HL-60 (cell line): ENCODE data around the gene COL6A3.

ENCODE experiments used
- GABPA ChIP-seq: IDR thresholded peaks from 2 replicates; pipeline ENCODE4 v1.6.1; 2012; ENCODE audit warnings: low read depth
- POLR2AphosphoS5 ChIP-seq: IDR thresholded peaks from 2 replicates; pipeline ENCODE4 v1.6.1; 2012; ENCODE audit warnings: low read depth
- TF ChIP-seq, protein P1 (sequence below): IDR thresholded peaks from one replicate; pipeline ENCODE4 v1.5.1; 2011; ENCODE audit warnings: low read length, control low read depth, inconsistent platforms; ENCODE audit not compliant: insufficient read depth
- TF ChIP-seq, protein P2 (sequence below): IDR thresholded peaks from 2 replicates; pipeline ENCODE4 v1.6.1; 2012; ENCODE audit warnings: low read depth; ENCODE audit not compliant: insufficient replicate concordance

DNA sequence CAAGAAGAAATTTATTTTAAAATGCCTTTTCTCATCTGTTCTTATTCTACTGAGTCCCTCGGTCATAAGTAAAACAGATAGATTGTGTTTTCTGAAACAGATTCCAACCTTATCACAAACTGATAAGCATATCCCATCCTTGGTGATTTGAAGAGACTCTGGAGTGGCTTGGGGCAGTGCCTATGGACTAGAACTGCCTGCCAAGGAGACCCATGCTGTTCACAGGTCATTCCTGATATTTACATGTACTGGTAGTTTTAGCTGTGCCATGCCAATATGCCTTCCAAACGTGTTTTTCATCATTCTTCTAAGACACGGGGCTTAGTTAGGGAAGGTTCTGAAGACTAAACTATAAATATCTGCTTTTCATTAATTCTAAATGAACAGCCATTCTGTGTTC, 11.4 kb upstream of the COL6A3 start:
- TF ChIP-seq, protein P1, sequence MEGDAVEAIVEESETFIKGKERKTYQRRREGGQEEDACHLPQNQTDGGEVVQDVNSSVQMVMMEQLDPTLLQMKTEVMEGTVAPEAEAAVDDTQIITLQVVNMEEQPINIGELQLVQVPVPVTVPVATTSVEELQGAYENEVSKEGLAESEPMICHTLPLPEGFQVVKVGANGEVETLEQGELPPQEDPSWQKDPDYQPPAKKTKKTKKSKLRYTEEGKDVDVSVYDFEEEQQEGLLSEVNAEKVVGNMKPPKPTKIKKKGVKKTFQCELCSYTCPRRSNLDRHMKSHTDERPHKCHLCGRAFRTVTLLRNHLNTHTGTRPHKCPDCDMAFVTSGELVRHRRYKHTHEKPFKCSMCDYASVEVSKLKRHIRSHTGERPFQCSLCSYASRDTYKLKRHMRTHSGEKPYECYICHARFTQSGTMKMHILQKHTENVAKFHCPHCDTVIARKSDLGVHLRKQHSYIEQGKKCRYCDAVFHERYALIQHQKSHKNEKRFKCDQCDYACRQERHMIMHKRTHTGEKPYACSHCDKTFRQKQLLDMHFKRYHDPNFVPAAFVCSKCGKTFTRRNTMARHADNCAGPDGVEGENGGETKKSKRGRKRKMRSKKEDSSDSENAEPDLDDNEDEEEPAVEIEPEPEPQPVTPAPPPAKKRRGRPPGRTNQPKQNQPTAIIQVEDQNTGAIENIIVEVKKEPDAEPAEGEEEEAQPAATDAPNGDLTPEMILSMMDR = no peak
- TF ChIP-seq, protein P2, sequence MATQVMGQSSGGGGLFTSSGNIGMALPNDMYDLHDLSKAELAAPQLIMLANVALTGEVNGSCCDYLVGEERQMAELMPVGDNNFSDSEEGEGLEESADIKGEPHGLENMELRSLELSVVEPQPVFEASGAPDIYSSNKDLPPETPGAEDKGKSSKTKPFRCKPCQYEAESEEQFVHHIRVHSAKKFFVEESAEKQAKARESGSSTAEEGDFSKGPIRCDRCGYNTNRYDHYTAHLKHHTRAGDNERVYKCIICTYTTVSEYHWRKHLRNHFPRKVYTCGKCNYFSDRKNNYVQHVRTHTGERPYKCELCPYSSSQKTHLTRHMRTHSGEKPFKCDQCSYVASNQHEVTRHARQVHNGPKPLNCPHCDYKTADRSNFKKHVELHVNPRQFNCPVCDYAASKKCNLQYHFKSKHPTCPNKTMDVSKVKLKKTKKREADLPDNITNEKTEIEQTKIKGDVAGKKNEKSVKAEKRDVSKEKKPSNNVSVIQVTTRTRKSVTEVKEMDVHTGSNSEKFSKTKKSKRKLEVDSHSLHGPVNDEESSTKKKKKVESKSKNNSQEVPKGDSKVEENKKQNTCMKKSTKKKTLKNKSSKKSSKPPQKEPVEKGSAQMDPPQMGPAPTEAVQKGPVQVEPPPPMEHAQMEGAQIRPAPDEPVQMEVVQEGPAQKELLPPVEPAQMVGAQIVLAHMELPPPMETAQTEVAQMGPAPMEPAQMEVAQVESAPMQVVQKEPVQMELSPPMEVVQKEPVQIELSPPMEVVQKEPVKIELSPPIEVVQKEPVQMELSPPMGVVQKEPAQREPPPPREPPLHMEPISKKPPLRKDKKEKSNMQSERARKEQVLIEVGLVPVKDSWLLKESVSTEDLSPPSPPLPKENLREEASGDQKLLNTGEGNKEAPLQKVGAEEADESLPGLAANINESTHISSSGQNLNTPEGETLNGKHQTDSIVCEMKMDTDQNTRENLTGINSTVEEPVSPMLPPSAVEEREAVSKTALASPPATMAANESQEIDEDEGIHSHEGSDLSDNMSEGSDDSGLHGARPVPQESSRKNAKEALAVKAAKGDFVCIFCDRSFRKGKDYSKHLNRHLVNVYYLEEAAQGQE = no peak
- TF ChIP-seq POLR2AphosphoS5 (no peak), GABPA (no peak)
